HEK293T (cell line): ENCODE results near the gene SPIN1.

ENCODE experiments used
- BHLHE40 ChIP-seq: fragments of 450-650 bp; IDR thresholded peaks from 2 replicates; pipeline ENCODE4 v1.6.1; 2016; ENCODE audit warnings: mild to moderate bottlenecking, moderate library complexity, borderline replicate concordance
- ELF4 ChIP-seq: fragments of 450-650 bp; IDR thresholded peaks from 2 replicates; pipeline ENCODE4 v1.6.1; 2017; ENCODE audit warnings: antibody characterized with exemption
- FOXM1 ChIP-seq: fragments of 450-650 bp; IDR thresholded peaks from 2 replicates; pipeline ENCODE4 v1.6.1; 2017; ENCODE audit warnings: mild to moderate bottlenecking, borderline replicate concordance
- NFRKB ChIP-seq: fragments of 450-650 bp; IDR thresholded peaks from 2 replicates; pipeline ENCODE4 v1.6.1; 2016; ENCODE audit warnings: mild to moderate bottlenecking, moderate library complexity
- SP1 ChIP-seq: fragments of 450-650 bp; IDR thresholded peaks from 2 replicates; pipeline ENCODE4 v1.6.1; 2017

DNA sequence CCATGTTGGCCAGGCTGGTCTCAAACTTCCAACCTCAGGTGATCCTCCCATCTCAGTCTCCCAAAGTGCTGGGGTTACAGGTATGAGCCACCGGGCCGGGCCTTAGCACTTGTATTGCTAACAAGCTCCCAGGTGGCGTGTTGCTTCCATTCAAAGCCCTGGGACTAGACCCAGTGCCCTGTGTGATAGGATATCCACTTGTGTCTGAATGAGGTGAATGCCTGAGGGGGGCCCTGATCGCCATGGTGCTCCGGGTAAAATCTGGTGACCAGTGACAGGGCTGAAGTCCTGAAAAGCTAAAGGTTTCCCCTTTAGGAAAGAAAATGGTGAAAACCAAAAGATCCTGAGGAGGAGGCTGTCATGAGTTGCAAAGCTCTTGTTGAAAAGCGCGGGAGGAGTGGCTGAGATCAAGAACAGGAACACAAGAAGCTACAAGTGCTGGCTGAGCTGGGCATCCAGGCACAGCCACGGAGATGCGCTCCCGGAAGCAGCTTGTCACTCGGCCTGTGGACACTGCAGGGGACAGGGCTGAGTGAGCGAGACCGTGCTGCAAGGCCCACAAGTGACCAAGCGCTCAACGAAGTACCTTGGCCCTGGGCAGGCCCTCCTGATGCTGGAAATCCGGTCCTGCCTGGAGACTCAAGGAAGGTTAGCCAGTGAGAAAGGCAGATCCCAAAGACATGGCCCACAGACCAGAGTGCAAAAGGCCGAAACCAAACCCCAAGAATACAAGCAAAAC is 106.9 kb downstream of the SPIN1 start:
- TF ChIP-seq BHLHE40, result no peak
- TF ChIP-seq FOXM1, result no peak
- TF ChIP-seq NFRKB, result no peak
- TF ChIP-seq SP1, result no peak
- TF ChIP-seq ELF4, result no peak
